Panc1 (cell line): ENCODE data around the gene SPINK6. TPM values are rescaled to one million over a fixed set of nuclear protein-coding genes. Genes with fewer than 3 reads are reported as not detected.

Experiments
- ATAC-seq: fragments of 200-7000 bp; cut with Tn5 transposase; 2 replicates; pipeline ENCODE4 v1.9.1; 2020; ENCODE audit warnings: mild to moderate bottlenecking, moderate library complexity
- Bru-seq: library from RNA; stranded (reverse); fragments of 400-500 nt; gene quantifications from one replicate; lab custom pipeline; 2021; lab: Mats Ljungman, UMichigan
- BruChase-seq, 2 experiments: library from RNA; stranded (reverse); fragments of 400-500 nt; gene quantifications; one replicate each; lab custom pipeline; 2021; lab: Mats Ljungman, UMichigan
- BruUV-seq: library from RNA; stranded (reverse); fragments of 400-500 nt; replicated peaks from 2 replicates; lab custom pipeline; 2021; lab: Mats Ljungman, UMichigan
- CTCF ChIA-PET: fragments of 300-600 bp; sonication (Branson Sonifier 250); formaldehyde crosslinking; loops from one replicate; lab custom pipeline; 2022; ENCODE audit warnings: antibody characterized with exemption; lab: Charles Lee
- POLR2A ChIA-PET: fragments of 300-600 bp; sonication (Branson Sonifier 250); formaldehyde crosslinking; loops from one replicate; lab custom pipeline; 2022; ENCODE audit warnings: antibody characterized with exemption; lab: Charles Lee
- DNase-seq: peaks from one replicate; pipeline ENCODE4 v3.0.0-alpha.2; 2010; ENCODE audit warnings: low read depth, low spot score
- H3K27ac ChIP-seq: 2 replicates; pipeline ENCODE4 v1.5.1; 2011; ENCODE audit warnings: mild to moderate bottlenecking, low read length, inconsistent platforms
- H3K27me3 ChIP-seq: fragments of 200-500 bp; sonication (Bioruptor generic); 2 replicates; pipeline ENCODE4 v1.6.0; 2014; ENCODE audit warnings: low read length, inconsistent platforms; ENCODE audit not compliant: control insufficient read depth, insufficient read depth
- H3K36me3 ChIP-seq: fragments of 200-500 bp; sonication (Bioruptor generic); 2 replicates; pipeline ENCODE4 v1.5.1; 2014; ENCODE audit warnings: inconsistent platforms, mild to moderate bottlenecking, low read length, moderate library complexity; ENCODE audit not compliant: control insufficient read depth, insufficient read depth
- H3K4me1 ChIP-seq: 2 replicates; pipeline ENCODE4 v1.5.1; 2011; ENCODE audit warnings: inconsistent platforms, mild to moderate bottlenecking, low read length, moderate library complexity; ENCODE audit not compliant: control insufficient read depth, insufficient read depth
- H3K4me3 ChIP-seq, 2 experiments: 2 replicates each; pipeline ENCODE4 v1.5.1; 2011 to 2012; ENCODE audit warnings: low read depth in 2 of 2, low read length in 2 of 2, mild to moderate bottlenecking in 2 of 2, inconsistent platforms in 1 of 2, moderate library complexity in 1 of 2
- H3K9me3 ChIP-seq: fragments of 200-500 bp; sonication (Bioruptor generic); 2 replicates; pipeline ENCODE4 v1.5.1; 2014; ENCODE audit warnings: low read depth, mild to moderate bottlenecking, inconsistent platforms, low read length, moderate library complexity; ENCODE audit not compliant: control insufficient read depth, insufficient read depth
- POLR2AphosphoS5 ChIP-seq: IDR thresholded peaks from 2 replicates; pipeline ENCODE4 v1.6.1; 2012; ENCODE audit warnings: mild to moderate bottlenecking, low read depth, low read length, moderate library complexity
- SIN3A ChIP-seq: IDR thresholded peaks from 2 replicates; pipeline ENCODE4 v1.6.1; 2012; ENCODE audit warnings: low read depth, mild to moderate bottlenecking, low read length, moderate library complexity, borderline replicate concordance; ENCODE audit not compliant: insufficient read depth
- TCF7L2 ChIP-seq: IDR thresholded peaks from 2 replicates; pipeline ENCODE4 v1.6.1; 2011; ENCODE audit warnings: mild to moderate bottlenecking, low read depth, low read length, inconsistent platforms
- in situ Hi-C: cut with HindIII; loops from 2 replicates; pipeline ENCODE4 v1.10.0; 2016; ENCODE audit warnings: low sequenced_read_pairs, low pct_unique_long_range_greater_than_20kb
- intact Hi-C: fragments of 100-400 bp; cut with micrococcal nuclease; formaldehyde crosslinking; loops from one replicate; pipeline ENCODE4 v1.10.0; 2022; ENCODE audit not compliant: unreplicated experiment
- long read RNA-seq: library from polyadenylated mRNA; unstranded; transcript quantifications from one replicate; pipeline ENCODE4 v2.0.0, GENCODE V29; 2021; ENCODE audit not compliant: unreplicated experiment
- polyA plus RNA-seq: library from polyadenylated mRNA; unstranded; fragments of >200 nt; gene quantifications from one replicate; pipeline ENCODE4 v1.2.1, GENCODE V29; 2012; ENCODE audit warnings: missing spikeins; ENCODE audit not compliant: insufficient read length
- total RNA-seq: library from RNA; stranded (reverse); gene quantifications from one replicate; pipeline ENCODE4 v1.2.1, GENCODE V29; 2021; ENCODE audit not compliant: unreplicated experiment
- TF ChIP-seq, protein P1 (sequence below): fragments of 450-650 bp; IDR thresholded peaks from 2 replicates; pipeline ENCODE4 v1.5.1; 2017; ENCODE audit warnings: mild to moderate bottlenecking
- TF ChIP-seq, protein P2 (sequence below), 2 experiments: IDR thresholded peaks; 2 replicates each; pipeline ENCODE4 v1.6.1; 2011 to 2012; ENCODE audit warnings: low read depth in 2 of 2, control low read depth in 1 of 2, low read length in 1 of 2, mild to moderate bottlenecking in 1 of 2, moderate library complexity in 1 of 2; ENCODE audit not compliant: insufficient read depth in 1 of 2

SPINK6 gene, protein sequence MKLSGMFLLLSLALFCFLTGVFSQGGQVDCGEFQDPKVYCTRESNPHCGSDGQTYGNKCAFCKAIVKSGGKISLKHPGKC
- total RNA-seq (not detected), Bru-seq, nascent RNA (not detected), BruChase-seq, experiment 1, labeled RNA remaining after a 2-hour chase (not detected), BruChase-seq, experiment 2, labeled RNA remaining after a 6-hour chase (not detected)
- polyA plus RNA-seq, result not detected
- long read RNA-seq, result 0 reads

DNA sequence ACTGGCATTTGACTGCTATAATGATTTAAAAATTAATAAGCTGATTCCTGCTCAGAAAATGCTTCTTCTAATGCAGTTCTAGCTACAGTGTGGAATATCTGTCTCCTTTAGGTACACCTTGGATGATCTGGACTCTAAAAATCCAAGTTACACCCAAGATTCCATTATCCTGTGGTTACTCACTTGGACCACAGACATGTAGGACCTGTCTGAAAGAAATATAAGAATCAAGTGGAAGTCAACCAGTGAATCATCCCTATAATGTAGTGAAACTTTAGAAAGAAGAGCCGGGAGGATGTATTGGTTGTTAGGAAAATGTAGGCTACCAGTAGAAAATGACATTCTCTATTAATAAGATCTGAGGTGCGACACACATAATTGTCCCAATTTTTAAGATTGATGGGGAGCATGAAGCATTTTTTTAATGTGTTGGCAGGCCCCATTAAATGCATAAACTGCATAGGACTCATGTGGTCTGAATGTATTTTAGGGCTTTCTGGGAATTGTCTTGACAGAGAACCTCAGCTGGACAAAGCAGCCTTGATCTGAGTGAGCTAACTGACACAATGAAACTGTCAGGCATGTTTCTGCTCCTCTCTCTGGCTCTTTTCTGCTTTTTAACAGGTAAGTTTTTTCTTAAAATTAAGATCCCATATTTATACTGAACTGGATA, at the start of gene SPINK6:
Gene SPINK6 (plus strand): TSS at position 512 of the 673 bp plus-strand sequence. CDS start 55 bp downstream, at position 567.
- no peak for DNase-seq
- Histone ChIP-seq H3K9me3 (no peaks in the 10 kb centered on the region), H3K4me3 (no peak within 1 kb of the TSS), H3K27me3 (no peaks in the 10 kb centered on the region), H3K4me1 (no peaks in the 10 kb centered on the region), H3K36me3 (no peaks in the 10 kb centered on the region), H3K27ac (no peak within 1 kb of the TSS)
- TF ChIP-seq TCF7L2 (no peak), POLR2AphosphoS5 (no peak), SIN3A (no peak)
- TF ChIP-seq, protein P1, sequence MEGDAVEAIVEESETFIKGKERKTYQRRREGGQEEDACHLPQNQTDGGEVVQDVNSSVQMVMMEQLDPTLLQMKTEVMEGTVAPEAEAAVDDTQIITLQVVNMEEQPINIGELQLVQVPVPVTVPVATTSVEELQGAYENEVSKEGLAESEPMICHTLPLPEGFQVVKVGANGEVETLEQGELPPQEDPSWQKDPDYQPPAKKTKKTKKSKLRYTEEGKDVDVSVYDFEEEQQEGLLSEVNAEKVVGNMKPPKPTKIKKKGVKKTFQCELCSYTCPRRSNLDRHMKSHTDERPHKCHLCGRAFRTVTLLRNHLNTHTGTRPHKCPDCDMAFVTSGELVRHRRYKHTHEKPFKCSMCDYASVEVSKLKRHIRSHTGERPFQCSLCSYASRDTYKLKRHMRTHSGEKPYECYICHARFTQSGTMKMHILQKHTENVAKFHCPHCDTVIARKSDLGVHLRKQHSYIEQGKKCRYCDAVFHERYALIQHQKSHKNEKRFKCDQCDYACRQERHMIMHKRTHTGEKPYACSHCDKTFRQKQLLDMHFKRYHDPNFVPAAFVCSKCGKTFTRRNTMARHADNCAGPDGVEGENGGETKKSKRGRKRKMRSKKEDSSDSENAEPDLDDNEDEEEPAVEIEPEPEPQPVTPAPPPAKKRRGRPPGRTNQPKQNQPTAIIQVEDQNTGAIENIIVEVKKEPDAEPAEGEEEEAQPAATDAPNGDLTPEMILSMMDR, result no peak
- TF ChIP-seq, protein P2, sequence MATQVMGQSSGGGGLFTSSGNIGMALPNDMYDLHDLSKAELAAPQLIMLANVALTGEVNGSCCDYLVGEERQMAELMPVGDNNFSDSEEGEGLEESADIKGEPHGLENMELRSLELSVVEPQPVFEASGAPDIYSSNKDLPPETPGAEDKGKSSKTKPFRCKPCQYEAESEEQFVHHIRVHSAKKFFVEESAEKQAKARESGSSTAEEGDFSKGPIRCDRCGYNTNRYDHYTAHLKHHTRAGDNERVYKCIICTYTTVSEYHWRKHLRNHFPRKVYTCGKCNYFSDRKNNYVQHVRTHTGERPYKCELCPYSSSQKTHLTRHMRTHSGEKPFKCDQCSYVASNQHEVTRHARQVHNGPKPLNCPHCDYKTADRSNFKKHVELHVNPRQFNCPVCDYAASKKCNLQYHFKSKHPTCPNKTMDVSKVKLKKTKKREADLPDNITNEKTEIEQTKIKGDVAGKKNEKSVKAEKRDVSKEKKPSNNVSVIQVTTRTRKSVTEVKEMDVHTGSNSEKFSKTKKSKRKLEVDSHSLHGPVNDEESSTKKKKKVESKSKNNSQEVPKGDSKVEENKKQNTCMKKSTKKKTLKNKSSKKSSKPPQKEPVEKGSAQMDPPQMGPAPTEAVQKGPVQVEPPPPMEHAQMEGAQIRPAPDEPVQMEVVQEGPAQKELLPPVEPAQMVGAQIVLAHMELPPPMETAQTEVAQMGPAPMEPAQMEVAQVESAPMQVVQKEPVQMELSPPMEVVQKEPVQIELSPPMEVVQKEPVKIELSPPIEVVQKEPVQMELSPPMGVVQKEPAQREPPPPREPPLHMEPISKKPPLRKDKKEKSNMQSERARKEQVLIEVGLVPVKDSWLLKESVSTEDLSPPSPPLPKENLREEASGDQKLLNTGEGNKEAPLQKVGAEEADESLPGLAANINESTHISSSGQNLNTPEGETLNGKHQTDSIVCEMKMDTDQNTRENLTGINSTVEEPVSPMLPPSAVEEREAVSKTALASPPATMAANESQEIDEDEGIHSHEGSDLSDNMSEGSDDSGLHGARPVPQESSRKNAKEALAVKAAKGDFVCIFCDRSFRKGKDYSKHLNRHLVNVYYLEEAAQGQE (IDR thresholded peaks at IDR 0.05; ENCODE audit: insufficient read depth in 1 of 2, low read depth in 2 of 2, low read length in 1 of 2), result no peak
- POLR2A ChIA-PET, result no interaction called here
- no peak for ATAC-seq
- in situ Hi-C loops (no loop called here), intact Hi-C loops (no loop called here)
- CTCF ChIA-PET, result no interaction called here
- no TSS peak for BruUV-seq

DNA sequence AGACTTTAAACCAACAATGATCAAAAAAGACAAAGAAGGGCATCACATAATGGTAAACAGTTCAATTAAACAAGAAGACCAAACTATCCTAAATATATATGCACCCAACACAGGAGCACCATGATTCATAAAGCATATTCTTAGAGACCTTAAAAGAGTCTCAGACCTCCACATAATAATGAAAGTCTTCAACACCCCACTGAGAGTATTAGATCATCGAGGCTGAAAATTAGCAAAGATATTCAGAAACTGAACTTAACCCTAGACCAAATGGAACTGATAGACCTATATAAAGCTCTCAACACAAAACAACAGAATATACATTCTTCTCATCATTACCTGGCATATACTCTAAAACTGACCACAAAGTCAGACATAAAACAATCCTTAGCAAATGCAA, 46.2 kb upstream of the SPINK6 start:
- DNase-seq, result no peak
- Histone ChIP-seq H3K27ac (no peak overlapping the region), H3K4me1 (no peaks in the 10 kb centered on the region), H3K36me3 (no peaks in the 10 kb centered on the region), H3K9me3 (no peaks in the 10 kb centered on the region), H3K4me3 (no peak overlapping the region), H3K27me3 (no peaks in the 10 kb centered on the region)
- CTCF ChIA-PET, result no interaction called here
- BruUV-seq, result no TSS peak
- intact Hi-C loops, result no loop called here
- in situ Hi-C loops, result no loop called here
- POLR2A ChIA-PET, result no interaction called here
- no peak for ATAC-seq
- no peak for TF ChIP-seq SIN3A
- TF ChIP-seq, protein P1, result no peak
- no peak for TF ChIP-seq TCF7L2
- TF ChIP-seq, protein P2 (IDR thresholded peaks at IDR 0.05; ENCODE audit: insufficient read depth in 1 of 2, low read depth in 2 of 2, low read length in 1 of 2), result no peak
- no peak for TF ChIP-seq POLR2AphosphoS5
